IMR-90 (cell line): ENCODE data around the gene MAGED2.

Experiments used
- FOS ChIP-seq: fragments of 150-350 bp; IDR thresholded peaks from 2 replicates; pipeline ENCODE4 v1.6.1; 2016; ENCODE audit warnings: low read depth, low read length
- POLR2A ChIP-seq: IDR thresholded peaks from 2 replicates; pipeline ENCODE4 v1.6.1; 2012; ENCODE audit warnings: mild to moderate bottlenecking, low read depth, low read length
- RAD21 ChIP-seq: IDR thresholded peaks from 2 replicates; pipeline ENCODE4 v1.6.1; 2012; ENCODE audit warnings: low read length, improper control_type of control experiment
- SMC3 ChIP-seq: fragments of 150-350 bp; IDR thresholded peaks from 2 replicates; pipeline ENCODE4 v1.6.1; 2016; ENCODE audit warnings: low read depth, mild to moderate bottlenecking, antibody characterized with exemption, low read length, moderate library complexity
- TF ChIP-seq, protein P1 (sequence below): conservative IDR thresholded peaks from 2 replicates; pipeline ENCODE4 v1.5.1; 2012; ENCODE audit warnings: mild to moderate bottlenecking, low read depth, low read length, improper control_type of control experiment

DNA sequence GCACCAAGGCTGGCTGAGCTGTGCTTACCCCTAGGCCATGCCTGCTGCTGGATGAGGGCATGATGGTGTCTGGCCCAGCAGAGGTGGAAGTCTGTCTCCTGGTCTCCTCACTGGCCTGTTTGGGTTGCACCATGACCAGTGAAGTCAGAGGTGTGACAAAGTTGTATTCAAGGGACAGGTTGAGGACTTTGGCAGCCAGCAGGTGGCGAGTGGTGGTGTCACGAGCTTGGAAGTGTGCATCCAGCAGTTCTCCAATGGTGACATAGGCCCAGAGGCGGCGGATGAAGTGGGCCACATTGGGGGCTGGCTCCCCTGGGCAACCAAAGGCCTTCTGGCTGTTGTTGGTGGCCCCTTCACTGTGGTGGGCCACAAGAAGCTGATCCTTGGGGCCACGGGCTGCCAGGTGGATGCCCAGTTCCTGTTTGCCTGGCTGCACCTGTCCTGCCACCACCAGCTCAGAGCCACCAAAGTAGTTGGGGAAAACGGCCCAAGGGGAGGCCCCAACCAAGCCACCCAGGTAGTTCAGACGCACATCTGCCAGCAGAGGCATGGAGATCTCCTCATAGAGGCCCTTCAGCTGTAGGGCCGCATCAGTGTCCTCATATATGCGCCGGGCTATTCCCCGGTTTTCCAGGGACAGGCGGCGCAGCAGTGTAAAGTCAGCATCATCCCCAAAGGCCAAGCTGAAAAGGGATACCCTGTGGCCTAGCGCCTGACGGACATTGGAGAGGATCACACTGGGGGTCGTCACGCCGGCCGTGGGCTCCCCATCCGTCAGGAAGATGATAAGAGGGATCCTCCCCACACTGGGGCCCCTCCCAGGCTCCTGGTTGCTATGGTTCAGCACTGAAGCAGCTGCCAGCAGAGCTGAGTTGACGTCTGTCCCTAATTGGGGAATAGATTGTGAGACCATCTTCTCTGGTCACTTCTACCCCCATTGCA is 49.2 kb upstream of the MAGED2 start:
- TF ChIP-seq, protein P1, sequence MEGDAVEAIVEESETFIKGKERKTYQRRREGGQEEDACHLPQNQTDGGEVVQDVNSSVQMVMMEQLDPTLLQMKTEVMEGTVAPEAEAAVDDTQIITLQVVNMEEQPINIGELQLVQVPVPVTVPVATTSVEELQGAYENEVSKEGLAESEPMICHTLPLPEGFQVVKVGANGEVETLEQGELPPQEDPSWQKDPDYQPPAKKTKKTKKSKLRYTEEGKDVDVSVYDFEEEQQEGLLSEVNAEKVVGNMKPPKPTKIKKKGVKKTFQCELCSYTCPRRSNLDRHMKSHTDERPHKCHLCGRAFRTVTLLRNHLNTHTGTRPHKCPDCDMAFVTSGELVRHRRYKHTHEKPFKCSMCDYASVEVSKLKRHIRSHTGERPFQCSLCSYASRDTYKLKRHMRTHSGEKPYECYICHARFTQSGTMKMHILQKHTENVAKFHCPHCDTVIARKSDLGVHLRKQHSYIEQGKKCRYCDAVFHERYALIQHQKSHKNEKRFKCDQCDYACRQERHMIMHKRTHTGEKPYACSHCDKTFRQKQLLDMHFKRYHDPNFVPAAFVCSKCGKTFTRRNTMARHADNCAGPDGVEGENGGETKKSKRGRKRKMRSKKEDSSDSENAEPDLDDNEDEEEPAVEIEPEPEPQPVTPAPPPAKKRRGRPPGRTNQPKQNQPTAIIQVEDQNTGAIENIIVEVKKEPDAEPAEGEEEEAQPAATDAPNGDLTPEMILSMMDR, result no peak
- TF ChIP-seq POLR2A (no peak), SMC3 (no peak), FOS (no peak), RAD21 (no peak)
